ENCODE data around the gene DNAJA3.
"Not testable (repeated sequence)": the region's sequence is repeated elsewhere in the genome, so short reads cannot be mapped to it uniquely, and the experiment has no call there.

DNAJA3 gene

DNA sequence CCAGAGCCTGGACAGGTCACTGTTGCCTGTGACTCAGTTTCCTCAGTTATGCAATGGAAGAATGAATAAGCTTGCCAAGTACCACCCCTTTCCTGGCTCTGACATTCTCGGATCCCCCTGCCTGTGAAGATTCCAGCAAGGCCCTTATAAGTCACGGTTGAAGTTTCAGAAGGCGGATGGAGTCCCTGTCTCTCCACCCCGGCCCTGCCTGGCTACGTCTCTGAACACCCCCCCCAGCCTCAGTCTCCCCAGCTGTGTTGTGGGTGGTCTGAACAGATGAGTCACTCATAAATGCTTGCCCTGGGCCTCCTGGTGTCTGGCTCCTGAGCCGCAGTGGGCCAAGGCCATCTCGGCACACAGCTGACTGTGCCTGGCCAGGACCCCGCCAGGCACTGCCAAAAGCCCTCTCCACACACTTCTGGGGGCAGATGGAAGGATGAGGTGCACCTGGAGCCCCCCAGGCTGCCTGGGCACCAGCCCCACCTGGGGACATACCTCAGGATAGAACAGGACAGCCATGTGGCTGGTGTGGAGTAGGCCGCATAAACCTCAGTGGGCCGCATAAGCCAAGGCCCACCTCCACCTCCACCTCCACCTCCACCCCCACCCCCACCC lies 38.6 kb upstream of the DNAJA3 start:
- in situ Hi-C loops (cut with MboI; ENCODE audit: low sequenced_read_pairs), result no loop called here

DNA sequence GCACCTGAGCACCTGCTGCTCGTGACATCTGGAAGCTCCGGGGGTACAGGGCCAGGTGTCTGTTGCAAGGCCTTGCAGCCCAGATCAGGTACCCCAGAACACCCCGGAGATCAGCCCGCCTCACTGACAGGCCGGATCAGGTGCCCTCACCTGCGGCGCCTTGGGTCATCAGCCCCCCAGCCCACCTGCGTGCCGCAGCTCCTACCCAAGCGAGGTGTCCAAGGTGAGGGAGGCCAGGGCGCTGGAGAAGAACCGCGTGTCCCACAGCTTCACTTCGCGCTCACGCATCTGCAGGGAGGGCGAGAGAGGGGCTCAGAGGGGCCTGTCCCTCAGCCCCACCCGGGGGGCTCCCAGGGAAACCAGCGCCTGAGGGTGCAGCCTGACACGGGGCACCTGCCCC lies 37.9 kb upstream of the DNAJA3 start:
- in situ Hi-C loops (cut with MboI; ENCODE audit: low sequenced_read_pairs), result no loop called here

DNA sequence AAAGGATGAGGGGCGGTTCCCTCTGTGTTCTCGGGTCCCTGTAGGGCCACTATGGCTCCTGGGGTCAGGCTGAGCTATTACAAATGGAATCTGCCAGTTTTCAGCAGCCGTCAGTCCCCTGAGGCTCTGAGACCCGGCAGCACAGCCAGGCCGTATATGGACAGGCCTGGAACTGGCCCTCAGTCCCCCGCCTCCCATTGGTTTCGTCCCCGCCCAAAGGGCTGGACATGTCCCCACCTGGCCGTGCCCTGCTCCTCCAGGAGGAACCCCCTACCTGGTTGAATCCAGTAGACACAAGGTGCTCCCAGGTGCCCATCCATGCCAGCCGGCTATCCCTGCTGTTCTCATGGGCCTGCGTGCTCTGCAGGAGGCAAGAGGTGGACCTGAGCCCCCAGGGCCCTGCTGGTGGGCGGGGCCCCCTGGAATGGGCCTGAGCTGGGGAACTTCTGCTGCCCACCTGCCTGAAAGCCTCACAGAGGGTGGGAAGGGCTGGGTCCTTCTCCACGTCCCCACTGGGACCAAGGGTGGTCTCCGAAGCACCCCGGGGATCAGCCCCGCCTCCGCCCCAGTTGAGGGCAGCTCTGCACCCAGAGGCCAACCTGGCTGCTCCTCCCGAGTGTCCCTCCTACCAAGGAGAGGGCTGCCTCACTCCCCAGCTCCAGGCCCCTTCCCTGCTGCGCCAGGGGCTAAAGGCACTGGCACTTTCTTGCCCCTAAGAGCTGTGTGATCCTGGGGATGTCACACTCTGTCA lies 37.2 kb upstream of the DNAJA3 start:
- in situ Hi-C loops (cut with MboI; ENCODE audit: low sequenced_read_pairs), result no loop called here

DNA sequence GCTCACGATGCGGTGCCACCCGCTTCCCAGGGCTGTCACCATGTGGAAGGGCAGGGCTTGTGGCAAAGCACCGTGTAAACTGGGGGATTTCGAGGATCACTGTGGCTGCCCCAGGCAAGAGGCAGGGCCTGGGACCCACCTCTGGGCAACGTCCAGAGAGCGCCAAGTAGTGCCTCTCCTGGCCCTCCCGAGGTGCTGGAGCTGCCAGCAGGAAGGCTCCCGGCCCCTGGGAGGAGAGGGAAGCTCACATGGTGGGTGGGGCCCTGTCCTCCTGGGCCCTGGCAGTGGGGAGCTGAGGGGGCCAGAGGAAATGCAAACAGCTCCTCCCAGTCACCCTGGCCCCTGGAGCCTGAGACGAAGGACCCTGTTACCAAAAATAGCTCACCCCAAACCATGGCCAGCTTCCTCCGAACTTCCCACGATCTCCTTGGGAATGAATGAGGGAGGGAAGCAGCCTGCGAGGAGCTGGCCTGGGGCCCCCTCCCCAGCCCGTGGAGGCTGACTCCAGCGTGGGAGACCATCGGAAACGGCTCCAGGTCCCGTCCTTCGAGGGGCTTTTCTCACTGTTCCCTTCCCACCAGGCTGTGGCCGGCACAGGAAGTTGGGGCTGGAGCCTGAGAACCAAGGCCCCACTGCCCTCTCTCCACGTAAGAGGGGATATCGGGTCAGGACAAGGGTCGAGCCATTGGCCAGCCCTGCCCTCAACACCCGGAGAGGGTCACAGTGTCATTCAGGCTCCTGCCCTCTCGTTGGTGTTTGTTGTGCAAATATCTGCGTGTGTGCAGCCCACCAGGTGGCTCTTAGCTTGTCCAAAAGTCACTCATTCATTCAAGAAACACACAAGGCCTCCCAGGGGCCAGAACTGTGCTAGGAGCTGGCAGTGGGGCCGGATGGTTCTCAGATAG lies 36.4 kb upstream of the DNAJA3 start:
- in situ Hi-C loops (cut with MboI; ENCODE audit: low sequenced_read_pairs), result no loop called here

DNA sequence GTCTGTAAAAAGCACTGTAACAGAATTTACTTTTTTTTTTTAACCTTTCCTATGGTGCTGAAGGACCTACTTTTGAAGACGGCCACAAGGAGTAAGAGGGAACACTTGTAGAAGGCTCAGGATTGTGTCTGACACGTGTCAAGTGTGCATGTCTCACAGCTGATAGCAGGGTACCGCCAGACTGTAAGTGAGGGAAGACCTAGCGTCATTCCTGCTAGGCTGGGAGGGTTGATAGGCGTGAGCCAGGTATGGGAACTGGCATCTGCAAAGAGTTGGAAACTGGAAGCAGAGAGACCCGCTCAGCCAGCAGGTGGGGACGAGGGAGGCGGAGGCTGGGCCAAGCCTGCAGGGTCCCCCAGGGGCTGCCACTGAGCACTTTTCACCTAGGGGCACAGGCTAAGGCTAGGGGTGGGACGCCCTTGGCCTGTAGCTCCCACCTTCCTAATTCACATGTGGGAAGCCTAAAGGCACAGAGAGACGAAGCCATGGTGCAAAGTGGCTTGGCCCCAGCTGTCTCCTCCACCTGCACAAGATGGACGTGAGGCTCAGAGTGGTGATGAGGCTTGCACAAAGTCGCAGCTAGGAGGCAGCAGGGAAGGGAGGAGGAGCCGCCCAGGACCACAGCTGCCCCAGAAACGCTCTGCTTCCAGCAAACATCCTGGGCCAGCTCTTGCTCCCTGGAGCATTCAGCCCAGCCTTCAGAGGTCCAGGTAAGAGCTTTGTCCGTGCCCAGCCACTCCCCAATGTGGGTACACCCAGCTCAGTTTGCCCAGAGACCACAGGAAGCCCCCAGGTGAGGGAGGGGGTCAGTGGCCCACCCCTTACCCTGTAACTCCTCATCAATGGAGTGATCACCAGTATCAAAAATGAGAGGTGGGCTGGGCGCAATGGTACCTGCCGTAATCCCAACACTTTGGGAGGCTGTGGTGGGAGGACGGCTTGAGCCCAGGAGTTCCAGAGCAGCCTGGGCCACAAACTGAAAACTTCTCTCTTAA lies 35.1 kb upstream of the DNAJA3 start:
- in situ Hi-C loops (cut with MboI; ENCODE audit: low sequenced_read_pairs), result no loop called here

DNA sequence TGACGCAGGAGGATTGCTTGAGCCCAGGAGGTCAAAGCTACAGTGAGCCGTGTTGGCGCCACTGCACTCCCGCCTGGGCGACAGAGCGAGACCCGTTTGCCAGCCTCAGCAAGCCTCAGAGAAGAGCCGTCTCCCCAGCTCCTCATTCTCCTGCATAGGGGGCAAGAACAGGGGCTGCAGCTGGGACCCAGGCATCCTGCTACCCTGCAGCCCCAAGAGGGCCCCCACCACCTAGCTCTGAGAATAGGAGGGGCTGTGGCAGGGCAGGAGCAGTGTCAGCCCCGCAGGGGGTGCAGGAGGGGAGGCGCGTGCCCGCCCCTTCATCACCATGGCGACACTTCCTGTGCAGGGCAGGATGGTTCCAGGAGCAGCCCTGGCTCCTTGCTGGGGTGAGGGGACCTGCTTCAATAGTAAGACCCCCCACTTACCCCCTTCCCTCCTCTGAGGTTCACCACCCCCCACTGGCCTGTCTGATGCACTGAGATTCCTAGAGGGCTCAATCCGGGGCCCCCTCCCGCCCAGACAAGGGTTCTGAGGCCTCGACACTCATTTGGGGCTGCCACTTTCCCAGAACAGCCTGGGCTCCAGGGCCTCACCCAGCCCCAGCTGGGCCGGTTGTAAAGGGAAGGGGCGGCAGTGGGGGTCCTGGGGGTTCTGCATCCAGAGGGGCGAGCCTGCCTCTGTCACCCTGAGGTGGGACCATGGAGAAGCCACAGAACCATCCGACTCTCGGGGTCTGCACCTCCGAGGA lies 33.9 kb upstream of the DNAJA3 start:
- in situ Hi-C loops (cut with MboI; ENCODE audit: low sequenced_read_pairs), result no loop called here

DNA sequence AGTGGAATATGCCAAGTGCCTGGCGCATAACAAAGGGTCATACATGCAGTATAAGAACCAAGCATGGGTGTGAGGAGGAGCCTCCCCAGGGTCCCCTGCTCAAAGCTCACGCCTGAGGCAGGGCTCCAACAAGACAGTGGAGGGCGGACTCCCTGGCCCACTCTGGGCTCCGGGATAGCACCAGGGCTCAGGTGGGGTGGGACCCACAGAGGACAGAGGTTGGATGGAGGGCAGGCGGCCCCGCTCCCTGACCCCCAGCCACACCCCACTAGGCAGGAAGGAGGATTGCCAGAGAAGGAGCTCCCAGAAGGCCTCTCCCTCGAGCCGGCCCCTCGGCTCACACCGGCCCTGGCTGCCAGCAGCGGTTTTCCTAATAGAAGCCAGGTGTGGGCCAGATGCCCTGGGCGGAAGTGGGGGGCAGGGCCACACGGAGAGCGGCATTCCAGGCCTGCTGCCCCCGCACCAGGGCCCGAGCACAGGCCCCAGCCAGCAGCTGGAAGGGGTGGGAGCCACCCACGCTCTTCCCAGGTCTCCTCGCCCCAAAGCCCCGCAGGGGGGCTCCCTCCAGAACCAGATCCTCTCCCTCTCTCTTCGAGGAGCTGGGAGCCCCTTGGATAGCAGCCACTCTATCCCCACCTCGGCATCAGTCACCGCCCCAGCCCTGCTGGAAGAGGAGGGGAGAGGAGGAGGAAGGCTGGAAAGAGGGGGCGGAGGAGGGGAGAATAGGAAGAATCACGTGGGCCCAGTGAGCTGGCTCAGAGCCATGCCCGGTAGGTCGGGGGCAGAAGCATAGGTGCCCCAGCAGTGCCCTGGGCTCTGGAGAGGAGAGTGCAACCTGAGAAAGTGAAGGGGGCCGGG lies 33.1 kb upstream of the DNAJA3 start:
- in situ Hi-C loops (cut with MboI; ENCODE audit: low sequenced_read_pairs), result no loop called here

DNA sequence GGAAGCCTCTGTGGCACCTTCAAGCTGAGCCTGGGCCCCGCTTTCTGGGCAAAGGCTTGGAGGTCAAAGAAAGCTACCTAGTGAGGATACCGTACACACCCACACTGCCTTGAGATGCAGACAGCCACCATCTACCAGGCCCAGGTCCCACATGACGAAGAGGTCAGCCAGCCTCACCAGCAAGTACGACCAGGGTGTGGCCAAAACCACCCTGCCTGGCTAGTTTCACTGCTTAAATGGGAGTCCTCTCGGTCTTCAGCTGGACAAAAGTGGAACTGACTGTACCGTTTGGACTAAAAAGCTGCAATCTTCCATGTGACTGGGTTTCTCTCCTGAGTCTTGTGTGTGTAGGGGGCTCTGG lies 32.4 kb upstream of the DNAJA3 start:
- in situ Hi-C loops (cut with MboI; ENCODE audit: low sequenced_read_pairs), result no loop called here

DNA sequence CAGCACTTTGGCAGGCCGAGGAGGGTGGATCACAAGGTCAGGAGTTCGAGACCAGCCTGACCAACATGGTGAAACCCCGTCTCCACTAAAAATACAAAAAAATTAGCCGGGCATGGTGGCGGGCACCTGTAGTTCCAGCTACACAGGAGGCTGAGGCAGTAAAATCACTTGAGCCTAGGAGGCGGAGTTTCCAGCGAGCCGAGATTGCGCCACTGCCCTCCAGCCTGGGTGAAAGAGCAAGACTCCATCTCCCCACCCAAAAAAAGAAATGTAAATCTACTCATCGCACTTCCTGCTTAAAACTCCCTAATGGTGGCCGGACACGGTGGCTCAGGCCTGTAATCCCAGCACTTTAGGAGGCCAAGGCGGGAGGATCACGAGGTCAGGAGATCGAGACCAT lies 31.8 kb upstream of the DNAJA3 start:
- in situ Hi-C loops (cut with MboI; ENCODE audit: low sequenced_read_pairs), result not testable (repeated sequence)

DNA sequence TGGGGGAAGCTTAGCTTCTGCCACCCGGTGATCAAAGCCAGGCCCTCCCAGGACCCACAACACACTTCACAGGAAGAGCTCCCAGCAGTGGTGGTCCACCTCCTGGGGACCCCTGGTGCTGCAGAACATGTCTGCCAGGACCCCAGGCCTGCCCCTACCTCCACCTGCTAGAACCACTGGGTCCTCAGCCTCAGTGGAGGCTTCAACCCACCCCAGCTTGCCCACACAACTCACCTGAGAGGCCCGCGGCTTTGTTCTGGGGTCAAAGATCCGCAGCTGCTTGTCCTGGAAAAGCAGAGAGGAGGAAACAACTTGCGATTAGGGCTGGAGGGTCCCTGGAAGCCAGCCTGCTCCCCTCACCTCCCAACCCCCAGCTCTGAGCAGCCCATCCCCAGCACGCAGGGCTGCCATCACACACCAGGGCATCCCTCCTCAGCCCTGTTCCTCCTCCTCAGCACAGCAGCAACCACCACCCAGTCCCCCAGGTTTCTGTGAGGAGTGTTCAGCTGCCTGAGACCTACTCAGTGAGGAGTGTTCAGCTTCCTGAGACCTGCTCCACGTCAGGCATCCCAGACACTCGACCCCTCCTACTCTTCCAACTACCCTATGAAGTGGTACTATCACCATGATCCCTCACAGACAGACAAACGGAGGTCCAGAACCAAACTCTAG lies 30.5 kb upstream of the DNAJA3 start:
- in situ Hi-C loops (cut with MboI; ENCODE audit: low sequenced_read_pairs), result no loop called here

DNA sequence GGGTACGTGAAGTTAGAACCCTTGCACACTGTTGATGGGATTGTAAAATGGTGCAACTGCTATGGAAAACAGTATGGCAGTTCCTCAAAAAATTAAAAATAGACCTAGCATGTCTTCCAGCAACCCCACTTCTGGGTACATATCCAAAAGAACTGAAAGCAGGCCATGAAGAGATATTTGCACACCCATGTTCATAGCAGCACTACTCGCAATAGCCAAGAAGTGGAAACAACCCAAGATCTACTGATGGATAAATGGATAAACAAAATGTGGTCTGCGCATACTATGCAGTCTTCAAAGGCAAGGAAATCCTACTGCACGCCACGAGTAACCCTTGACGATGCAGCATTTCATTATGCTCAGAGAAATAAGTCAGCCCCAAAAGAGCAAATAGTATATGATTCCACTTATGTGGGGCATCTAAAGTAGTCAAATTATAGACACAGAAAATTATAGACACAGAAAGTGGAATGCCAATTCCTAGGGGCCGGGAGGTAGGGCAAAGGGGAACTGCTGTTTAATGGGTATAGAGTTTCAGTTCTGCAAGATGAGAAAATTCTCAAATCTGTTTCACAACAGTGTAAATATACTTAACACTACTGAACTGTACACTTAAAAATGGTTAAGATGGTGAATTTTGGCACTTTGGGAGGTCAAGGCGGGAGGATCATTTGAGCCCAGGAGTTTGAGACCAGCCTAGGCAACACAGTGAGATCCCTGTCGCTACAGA lies 26.5 kb upstream of the DNAJA3 start:
- in situ Hi-C loops (cut with MboI; ENCODE audit: low sequenced_read_pairs), result no loop called here

DNA sequence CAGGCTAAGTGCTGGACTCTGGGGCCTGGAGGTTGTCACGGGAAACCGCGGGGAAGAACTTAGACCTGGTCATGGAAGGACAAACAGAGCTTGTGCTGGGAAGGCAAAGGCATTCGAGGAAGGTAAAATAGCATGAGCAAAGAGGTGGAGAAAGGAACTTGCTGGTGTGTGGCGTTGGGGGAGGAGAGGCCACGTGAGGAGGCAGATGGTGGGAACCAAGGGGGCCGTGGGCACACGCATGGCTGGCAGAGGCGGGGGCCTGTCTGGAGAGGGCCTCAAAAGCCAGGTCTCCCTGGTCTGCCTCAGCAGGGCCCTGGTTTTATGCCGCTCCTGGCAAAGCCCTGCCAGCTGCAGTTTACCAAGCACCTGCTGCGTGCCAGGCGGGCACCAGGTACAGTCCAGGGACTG lies 24.6 kb upstream of the DNAJA3 start:
- in situ Hi-C loops (cut with MboI; ENCODE audit: low sequenced_read_pairs), result no loop called here

DNA sequence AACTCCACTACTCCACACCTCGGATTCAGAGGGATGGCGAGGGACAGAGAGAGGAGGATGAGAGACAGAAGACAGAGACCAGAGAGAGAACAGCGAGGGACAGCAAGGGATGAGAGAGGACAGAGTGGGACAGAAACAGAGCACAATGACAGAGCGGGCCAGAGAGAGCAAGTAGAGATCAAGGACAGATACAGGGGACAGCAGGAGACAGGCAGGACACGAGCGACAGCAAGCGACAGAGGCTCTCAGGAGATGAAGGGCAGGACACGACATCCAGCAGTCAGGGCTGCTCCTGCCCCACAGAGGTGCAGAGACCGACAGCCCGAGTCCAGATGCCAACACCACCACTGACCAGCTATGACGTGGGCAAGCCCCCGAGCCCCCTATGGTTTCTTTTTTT lies 24.2 kb upstream of the DNAJA3 start:
- in situ Hi-C loops (cut with MboI; ENCODE audit: low sequenced_read_pairs), result no loop called here

DNA sequence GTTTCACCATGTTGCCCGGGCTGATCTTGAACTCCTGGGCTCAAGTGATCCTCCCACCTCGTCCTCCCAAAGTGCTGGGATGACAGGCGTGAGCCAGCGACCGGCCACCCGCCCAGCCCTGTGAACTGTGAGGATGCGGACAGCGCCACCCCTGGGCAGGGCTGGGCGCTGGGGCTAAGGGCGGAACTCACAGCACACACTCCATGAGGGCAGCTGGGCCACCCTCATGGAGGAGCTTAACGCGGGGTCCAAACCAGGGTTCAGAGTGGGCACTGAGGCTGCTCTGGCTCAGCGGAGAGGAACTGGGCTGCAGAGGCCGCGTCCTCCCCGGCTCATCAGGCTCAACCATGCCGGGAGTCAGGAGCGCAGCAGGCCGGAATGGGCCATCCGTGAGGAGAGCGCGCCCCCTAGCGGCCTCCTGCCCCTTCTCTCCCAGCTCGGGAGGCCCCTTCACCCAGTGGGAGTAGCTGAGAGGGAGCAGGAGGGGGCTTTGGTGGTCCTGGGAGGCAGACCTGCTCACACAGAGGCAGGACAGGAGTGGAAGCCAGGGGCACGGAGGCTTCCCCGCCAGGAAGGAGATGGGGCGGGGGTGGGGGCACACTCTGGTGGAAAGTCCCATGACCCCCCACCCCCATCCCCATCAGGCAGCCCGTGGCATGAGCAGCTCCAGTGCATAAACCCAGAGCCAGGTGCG lies 23.1 kb upstream of the DNAJA3 start:
- in situ Hi-C loops (cut with MboI; ENCODE audit: low sequenced_read_pairs), result no loop called here

DNA sequence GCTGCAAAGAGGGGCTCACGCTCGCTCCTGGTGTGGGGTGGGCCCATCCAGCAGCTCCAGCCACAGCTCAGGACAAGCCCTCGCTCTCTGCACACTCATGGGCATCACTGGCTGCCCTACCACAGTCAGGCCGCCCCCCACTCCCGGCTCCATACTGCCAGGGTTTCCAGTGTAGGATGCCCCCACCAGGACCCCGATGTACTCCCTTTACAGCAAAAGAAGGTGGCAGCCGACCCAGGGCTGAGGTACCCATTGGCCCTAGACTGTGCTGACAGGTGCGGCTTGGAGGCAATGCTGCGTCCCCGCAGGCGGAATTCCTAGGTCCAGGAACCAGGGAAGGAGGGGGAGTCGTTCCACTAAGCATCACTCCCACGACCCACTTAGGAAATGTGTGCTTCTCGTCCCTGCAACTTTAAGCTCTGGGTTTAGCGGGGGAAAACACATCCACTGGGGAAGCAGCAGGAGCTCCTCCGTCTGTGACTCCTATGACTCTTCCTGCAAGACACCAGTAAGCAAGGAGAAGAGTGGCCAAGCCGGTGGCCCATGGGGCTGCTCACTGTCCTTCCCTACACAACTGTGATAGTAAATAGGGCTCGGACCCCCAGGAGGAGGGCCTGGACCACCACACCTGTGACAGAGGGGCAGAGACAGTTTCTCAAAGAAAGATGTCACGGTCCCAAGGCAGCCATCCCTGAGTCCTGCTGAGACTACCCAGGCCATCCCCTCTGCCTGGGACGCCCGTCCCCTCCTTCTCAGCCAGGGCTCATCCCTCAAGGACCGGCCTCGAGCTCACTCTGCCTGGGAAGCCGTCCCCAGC lies 22.3 kb upstream of the DNAJA3 start:
- in situ Hi-C loops (cut with MboI; ENCODE audit: low sequenced_read_pairs), result no loop called here

DNA sequence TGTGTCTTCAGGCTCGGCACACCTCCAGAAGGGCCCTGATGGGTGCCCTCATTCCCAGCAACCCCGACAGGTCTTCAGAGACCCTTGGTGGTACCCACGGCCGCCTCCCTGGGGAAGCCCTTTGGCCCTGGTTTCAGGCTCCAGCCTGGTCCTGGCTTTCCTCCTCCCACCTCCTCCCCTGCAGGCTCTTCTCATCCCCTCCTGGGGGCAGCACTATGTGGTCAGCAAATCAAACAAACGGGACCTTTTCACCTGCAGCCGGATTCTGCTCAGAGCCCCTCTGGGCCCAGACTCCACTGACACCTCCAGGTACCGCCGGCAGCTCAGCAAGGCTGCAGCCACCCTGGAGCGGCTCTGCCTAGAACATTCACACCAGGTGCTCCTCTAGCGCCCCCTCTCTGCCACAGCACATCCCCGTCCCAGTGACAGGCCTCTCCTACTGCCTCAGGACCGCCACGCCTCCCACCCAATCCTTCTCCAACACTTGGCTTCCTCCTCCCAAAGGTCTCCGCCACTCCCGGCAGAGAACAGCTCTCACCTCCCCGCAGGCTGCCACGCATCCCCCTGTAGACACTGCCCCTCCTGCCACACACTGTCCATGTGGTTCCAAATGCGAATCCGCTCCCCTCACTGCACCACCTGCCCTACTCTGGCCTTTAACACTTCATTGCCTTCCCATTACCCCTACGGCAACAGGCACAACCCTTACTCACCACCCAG lies 21.3 kb upstream of the DNAJA3 start:
- in situ Hi-C loops (cut with MboI; ENCODE audit: low sequenced_read_pairs), result no loop called here
